Glomerular endothelial cell (primary cell): ENCODE data around the gene TRAP1. TPM values are rescaled to one million over a fixed set of nuclear protein-coding genes. Genes with fewer than 3 reads are reported as not detected.
"Not testable (repeated sequence)": the region's sequence is repeated elsewhere in the genome, so short reads cannot be mapped to it uniquely, and the experiment has no call there.

Experiments used
- DNase-seq: peaks from one replicate; pipeline ENCODE4 v3.0.0-alpha.2; 2011; ENCODE audit warnings: low read depth, low spot score; ENCODE audit errors: extremely low read depth
- total RNA-seq: library from RNA; depleted of rRNA; stranded (reverse); fragments of >200 nt; gene quantifications from 2 replicates; pipeline ENCODE4 v1.2.3, GENCODE V29; 2015

Gene TRAP1
- total RNA-seq, 1 donor from 2014 or later, result 72.4 TPM

DNA sequence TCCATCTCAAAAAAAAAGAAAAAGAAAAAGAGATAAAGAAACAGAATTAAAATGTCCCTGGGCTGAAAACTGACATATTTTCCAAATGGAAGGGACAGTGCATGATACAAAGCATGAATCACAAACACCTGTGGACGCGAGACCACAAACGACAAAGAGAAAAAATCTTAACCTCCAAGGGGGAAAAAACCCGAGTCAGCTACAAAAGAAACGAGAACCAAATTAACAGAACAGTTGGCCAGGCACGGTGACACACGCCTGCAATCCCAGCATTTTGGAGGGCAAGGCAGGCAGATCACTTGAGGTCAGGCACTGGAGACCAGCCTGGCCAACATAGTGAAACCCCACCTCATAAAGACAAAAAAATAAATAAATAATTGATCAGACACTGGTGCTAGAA is 1.9 kb downstream of the TRAP1 start:
- no peak for DNase-seq

DNA sequence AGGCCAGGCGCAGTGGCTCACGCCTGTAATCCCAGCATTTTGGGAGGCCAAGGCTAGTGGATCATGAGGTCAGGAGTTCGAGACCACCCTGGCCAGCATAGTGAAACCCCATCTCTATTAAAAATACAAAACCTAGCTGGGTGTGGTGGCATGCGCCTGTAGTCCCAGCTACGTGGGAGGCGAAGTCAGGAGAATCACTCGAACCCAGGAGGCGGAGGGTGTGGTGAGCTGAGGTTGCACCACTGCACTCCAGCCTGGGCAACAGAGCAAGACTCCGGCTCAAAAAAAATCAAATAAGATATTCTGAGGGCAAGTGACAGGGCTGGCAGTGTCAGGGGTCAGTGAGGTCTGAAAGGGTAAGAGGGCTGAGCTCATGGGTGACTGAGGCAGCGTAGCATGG is 2.9 kb downstream of the TRAP1 start:
- DNase-seq, result not testable (repeated sequence)

DNA sequence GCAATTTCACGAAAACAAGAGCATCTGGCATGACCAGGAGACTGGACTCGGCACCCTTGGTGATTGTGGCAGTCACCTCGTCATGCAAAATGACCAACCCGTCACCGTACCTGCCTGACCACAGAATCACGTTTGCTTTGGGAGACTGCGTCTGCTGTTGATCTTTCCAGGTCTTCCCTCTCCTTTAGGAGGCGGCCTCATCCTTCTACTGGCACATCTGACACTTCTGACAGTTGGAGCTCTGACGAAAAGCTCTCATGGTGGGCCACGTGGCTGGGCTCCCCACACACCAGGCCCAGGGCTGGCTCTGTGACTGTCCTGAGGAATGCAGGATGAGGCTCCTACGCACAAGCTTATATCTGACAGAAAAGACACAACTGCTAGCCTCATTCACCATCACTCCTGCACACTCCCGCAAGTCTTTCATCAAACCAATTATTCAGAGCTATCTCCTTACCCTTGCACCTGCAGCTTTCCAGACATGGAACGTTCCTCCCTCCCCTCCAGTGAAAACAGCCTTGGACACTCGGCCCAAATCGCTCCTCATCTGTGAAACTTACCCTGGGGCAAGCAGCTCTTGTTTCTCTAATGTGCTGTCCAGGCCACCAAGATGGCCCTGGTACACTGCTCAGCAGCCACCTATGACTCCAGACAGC is 3.6 kb downstream of the TRAP1 start:
- no peak for DNase-seq

DNA sequence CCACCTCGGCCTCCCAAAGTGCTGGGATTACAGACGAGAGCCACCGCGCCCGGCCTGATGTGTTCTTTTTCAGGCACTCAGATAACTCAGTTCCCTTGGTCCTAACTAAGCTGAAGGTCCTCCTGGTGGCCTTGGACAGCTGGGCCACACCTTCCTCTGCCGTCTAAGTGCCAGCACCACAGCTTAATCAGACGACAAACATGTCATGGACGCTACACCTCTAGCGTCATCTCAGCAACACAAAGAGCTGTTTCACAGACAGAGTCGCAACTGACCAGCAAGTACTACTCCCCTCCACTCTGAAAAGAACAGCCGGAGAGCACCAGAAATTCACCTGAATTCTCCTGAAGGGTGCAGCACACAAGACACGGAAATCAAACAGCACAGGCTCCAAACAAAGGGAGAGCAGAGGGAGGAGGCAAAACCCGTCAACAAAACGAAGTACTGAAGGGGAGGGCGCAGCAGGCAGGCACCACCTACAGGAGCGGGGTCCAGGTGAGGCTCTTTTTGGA is 4.4 kb downstream of the TRAP1 start:
- DNase-seq, result no peak

DNA sequence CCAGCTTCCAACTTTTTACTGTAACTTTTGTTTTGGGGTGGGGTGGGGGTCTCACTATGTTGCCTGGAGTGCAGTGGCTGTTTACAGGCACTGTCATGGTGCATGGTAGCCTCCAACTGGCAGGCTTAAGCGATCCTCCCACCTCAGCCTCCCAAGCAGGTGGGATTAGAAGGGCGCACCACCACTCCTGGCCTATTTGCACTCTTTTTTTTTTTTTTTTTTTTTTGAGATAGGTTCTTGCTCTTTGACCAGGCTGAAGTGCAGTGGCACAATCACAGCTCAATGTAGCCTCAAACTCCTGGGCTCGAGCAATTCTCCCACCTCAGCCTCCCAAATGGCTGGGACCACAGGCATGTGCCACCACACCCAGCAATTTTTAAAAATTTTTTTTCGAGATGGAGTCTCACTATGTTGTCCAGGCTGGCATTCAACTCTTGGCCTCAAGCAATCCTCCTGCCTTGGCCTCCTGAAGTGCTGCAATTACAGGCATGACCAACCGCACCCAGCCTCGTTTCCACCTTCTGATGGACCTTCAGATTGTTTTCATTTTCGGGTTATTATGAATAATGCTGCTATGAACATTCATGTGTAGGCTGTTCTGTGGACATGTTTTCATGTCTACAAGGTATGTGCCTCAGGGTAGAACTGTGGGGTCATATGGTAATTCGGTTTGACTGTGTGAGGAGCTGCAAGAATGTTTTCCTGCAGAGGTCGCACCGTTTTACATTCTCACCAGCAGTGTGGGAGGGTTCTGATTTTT is 10.9 kb downstream of the TRAP1 start:
- DNase-seq, result no peak

DNA sequence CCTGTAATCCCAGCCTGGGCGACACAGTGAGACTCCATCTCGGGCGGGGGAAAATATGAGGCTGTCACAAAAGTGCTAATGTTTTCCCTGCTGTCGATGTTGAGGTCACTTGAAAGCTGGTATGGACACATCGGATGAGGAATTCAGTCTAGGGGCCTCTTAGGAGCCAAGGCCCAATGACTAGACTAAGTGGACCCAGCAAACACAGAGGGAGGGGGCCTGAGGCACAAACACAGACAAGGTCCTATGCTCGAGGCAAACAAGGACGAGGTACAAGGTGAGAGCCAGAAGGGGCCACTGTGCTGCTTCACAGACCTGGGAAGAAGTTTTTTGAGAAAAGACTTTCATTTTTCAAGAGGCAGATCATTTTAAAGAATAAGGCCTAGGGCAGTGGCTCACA is 15.2 kb downstream of the TRAP1 start:
- no peak for DNase-seq

DNA sequence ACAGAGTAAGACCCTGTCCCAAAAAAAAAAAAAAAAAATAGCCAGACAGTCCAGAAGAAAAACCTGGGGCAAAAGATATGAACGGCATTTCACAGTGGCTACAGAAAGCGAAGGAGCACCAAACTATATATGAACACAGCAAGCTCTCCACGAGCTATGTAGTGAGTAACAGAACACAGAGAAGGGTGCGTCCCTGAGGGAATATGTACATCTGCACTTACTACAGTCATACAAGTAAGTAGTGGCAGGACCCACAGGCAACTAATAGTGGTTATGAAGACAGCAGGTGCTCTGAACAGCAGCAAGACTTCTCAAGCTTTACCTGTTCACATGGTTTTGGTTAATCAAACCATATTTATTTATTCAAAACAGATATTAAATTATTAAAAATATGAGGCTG is 15.8 kb downstream of the TRAP1 start:
- DNase-seq, result no peak

DNA sequence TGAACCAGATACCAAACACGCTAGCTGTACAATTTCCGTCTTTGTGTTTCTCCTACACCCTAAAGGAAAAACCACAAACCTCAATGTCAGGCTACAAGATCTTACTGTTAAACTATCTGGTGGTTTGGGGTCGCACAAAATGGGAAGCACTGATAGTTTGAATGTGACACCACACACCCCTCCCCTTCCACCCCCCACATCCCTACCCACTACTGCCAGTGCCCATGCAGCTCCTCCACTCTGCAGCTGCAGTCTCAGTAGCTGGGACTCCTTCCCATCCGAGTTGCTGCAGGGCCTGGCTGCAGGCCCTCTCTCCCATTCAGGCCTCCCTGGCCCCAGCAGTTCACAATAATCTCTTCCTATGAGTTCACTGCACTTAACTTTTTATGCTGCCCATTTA is 18.4 kb downstream of the TRAP1 start:
- no peak for DNase-seq

DNA sequence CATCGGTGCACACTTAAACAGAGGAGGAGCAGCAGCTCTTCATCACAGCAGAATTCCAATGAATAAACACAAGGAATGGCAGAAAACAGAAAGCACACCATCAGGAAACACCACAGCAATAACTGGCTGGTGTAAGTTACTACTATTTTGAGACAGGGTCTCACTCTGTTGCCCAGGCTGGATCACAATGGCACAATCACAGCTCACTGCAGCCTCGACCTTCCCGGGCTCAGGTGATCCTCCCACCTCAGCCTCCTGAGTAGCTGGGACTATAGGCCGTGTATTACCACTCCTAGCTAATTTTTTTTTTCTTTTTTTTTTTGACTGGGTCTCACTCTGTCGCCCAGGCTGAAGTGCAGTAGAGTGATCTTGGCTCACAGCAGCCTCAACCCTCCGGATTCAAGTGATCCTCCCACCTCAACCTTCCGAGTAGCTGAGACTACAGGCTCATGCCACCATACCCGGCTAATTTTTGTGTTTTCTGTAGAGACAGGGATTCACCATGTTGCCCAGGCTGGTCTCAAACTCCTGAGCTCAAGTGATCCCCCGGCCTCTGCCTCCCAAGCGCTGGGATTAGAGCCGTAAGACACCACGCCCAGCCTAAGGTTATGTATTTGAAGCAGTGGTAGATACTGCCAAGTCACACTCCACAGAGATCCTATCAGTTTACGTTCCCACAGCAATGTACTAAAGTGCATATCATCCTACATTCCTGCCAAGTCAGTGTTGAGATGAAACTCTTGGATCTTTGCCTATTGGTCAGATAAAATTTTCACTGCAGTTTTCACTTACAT is 20.7 kb downstream of the TRAP1 start:
- no peak for DNase-seq

DNA sequence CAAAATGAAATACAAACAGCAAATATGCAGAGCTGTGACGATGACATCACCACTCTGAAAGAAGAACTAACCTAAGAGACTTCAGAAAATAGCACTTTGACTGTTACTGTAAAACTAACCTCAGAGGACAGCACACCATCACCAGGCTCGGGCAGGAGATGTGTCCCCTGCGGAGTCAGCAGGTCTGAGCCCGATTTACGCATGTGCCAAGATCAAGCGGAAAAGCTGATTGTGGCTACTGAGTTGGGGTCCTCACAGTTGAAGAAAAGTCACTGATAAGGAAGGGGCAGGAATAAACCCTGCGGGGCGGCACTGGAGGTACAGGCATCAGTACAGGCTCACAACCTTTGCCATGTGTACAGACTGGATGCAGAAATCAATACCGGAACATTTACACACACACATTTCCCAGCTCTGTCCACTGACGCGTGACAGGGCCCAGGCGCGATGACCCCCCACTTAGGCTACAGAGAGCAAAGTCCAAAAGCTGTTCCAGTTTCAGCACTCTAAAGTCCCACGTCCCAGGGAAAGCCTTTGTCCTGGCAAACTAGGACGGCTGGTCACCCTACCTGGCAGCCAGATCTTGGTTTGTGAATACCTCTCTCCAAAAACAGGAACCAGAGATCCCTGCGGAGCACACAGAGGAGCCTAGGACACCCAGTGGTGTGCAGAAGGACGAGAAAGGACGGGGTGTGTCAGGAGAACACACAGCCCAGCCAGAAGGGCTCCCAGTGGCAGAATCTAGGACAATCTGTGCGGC is 21.5 kb downstream of the TRAP1 start:
- no peak for DNase-seq

DNA sequence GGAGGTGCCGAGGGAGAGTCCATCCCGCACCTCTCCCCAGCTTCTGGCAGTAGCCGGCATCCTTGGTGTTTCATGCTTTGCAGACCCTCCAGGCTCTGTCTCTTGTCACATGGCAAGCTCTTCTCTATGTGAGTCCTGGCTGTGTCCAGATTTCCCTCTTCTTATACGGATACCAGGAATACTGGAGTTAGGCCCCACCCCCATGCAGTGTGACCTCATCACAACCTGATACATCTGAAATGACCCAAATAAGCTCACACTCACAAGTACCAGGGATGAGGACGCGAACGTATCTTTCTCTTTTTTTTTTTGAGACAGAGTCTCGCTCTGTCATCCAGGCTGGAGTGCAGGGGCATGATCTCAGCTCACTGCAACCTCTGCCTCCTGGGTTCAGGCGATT is 23.3 kb downstream of the TRAP1 start:
- no peak for DNase-seq

DNA sequence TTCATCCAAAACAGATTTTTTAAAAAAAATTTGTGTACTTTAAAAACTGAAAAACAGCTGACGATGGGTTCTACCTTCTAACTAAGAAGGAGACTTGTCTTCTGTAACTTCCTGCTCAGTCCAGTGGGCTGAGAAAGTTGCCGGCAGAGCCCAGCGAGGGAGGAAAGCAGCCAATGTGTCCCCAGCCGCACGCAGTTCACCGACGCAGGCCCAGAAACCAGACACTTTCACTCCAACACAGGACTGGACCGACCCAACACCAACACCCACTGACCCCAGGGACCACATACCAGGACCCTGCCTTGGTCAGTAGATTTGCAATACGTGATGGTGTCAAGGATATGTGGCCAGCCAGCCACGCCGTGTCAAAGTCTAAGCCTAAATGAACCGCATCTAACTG is 25.6 kb downstream of the TRAP1 start:
- no peak for DNase-seq

DNA sequence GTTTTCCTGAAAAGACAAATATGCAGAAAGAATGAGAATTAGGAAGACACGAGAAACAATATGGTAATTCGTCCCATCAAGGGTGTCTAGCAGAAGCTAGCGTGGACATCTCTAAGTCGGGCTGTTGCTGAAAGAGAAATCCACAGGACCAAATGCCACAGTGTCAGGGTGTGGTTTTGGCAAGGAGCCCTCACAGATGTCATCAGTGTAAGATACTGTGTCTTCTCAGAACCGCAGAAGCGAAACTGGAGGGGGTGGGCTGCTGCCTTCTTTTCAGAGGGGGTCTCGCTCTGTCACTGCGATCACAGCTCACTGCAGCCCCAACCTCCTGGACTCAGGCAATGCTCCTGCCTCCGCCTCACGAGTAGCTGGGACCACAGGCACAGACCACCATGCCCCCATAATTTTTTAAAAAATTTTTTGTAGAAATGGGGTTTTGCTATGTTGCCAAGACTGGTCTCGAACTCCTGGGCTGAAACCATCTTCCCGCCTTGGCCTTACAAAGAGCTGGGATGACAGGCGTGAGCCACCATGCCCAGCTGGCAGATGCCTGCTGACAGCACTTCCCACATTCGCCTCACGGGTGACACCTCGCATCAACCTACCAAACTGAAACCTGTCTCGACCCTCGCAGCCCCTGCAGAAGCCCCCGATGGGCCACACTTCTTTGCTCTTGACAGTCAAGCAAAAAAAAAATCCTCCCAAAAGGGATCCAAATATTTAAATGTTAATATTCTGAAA is 26.2 kb downstream of the TRAP1 start:
- no peak for DNase-seq

DNA sequence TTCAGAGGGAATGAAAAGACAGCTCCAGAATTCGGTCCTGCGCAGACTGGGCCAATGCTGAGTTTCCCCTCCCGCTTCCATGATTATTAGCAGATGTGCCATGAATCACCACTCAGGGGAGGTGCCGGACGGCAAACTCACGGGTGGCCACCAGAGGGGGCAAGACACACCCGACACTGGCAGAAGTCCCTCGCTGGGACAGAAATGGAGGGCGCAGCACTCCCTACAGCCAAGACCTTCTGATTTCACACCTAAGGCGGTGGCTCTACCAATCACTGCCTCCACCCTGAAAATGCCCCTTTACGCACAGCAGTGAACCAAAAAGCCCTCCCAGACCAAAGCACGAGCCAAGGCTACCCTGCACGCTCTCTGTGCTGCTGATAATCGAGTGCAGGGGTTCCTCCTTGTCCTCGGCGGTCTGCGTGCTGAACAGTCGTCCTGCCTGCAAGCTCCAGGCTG is 26.8 kb downstream of the TRAP1 start:
- peak; percentile 66 for DNase-seq

DNA sequence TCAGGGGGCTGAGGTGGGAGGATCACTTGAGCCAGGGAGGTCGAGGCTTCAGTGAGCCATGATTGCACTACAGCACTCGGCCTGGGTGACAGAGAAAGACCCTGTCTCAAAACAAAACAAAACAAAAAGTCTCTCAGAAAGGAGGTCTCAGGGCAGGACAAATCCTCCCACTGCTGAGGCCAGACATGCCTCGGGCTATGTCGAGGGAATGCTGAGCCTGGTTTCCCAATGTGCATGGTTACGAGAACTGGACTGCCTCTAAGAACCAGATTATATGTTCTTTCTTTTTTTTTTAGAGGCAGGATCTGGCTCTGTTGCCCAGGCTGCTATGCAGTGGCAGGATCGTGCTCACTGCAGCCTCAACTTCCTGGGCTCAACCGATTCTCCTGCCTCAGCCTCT is 27.6 kb downstream of the TRAP1 start:
- DNase-seq, result no peak

DNA sequence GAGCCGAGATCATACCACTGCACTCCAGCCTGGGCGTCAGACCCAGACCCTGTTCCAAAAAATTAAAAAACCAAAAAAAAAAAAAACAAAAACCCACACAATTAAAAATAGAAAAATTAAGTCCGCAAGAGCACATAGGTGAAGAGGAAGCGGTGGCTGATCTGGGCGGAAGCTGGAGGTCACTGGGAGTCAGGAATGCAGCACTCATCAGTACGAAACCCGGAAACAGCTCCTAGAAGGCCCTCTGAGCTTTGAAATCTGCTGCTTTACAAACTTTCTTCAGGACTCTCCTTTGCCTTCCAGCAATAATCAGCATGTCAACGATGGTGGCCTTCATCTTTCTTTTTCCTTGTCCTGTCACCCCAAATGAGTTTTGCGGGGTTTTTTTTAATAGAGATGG is 29.5 kb downstream of the TRAP1 start:
- DNase-seq, result no peak

DNA sequence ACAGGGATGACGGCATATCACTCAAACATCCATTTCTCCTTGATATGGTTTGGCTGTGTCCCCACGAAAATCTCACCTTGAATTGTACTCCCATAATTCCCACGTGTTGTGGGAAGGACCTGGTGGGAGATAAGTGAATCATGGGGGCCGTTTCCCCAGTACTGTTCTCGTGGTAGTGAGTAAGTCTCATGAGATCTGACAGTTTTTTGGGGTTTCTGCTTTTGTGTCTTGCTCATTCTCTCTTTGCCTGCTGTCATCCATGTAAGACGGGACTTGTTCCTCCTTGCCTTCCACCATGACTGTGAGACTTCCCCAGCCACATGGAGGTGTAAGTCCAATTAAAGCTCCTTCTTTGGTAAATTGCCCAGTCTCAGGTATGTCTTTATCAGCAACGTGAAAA is 30.3 kb downstream of the TRAP1 start:
- no peak for DNase-seq

DNA sequence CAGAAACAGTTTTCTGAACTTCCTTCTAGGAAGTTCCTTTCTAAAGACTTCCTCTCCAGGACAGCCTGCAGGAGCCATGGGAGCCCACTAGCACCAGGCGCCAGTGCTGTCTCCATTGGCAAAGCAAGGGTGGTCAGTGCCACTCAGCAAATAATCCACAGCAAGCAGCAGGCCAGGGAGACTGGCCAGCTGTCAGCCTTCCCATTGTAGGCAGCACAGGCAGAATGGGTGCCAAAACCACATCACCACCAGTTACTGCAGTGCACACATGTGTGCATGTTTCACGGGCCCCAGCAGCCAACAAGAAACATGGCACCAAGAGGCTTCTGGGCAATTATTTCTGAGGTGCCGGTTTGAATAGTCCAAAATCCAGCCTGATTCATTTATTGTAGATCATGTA is 36.1 kb downstream of the TRAP1 start:
- DNase-seq, result no peak

DNA sequence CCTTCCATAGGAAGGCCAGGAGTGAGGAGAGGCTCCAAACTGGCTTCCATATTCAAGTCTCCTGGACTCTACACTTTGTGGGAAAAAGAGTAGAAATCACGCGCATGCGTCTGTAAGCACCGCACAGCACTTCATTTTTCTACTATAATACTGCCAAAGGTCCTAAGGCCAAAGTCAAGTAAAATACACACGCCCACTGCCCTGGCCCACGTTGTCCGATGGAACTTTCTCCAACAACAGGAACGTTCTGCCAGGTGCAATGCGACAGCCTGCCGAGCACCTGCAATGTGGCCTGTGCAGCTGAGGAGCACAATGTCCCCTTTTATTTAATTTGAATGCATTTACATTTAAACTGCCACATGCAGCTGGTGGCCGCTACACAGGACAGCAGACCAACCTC is 39.3 kb downstream of the TRAP1 start:
- DNase-seq, result no peak

DNA sequence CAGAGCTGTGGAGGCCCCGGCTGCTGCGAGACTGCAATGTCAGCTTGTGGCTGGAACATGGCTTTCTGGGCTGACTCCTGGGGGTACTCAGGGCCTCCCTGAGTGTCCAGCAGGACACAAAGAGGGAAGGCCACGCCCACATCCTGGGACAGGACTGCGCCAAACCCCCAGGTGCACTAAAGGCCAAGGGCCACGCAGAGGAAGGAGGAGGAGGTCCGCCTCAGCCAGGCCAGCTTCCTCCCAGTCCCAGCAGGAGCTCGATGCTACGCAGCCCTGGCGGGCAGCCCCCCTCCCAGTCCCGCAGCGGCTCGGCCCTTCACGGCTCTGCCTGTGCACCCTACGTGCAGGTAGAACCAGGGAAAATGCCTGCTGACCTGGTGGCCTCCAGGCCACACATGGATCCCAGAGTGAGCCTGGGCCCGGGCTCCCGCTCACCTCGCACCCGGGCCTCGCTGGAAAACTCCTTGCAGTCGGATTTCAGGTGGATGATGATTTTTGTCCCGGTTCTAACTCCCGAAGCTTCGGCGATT is 41.7 kb downstream of the TRAP1 start:
- no peak for DNase-seq
